T-helper 17 cell (primary cell): ENCODE measurements around the gene TCP11. TPM values are rescaled to one million over a fixed set of nuclear protein-coding genes. Genes with fewer than 3 reads are reported as not detected.

Experiments used
- ATAC-seq: fragments of 150-1000 bp; cut with Tn5 transposase; 2 replicates; pipeline ENCODE4 v1.10.0; 2021; ENCODE audit warnings: mild to moderate bottlenecking, moderate library complexity
- DNase-seq, 3 donors: peaks; one replicate each; pipeline versions ENCODE4 v3.0.0 to v3.0.0-alpha.2; 2020 to 2021
- H3K9me3 ChIP-seq: one replicate; pipeline ENCODE4 v1.7.0; 2013; ENCODE audit warnings: low read length, mild to moderate bottlenecking; ENCODE audit not compliant: control insufficient read depth, poor library complexity, severe bottlenecking
- H3K27ac Mint-ChIP-seq: one replicate; pipeline ENCODE4 v1.8.0; 2022; ENCODE audit warnings: mild to moderate bottlenecking, moderate library complexity, mixed read lengths
- H3K27me3 Mint-ChIP-seq: one replicate; pipeline ENCODE4 v1.8.0; 2022; ENCODE audit warnings: mixed read lengths
- H3K36me3 Mint-ChIP-seq: one replicate; pipeline ENCODE4 v1.8.0; 2022; ENCODE audit warnings: low read depth, mixed read lengths
- H3K4me1 Mint-ChIP-seq: one replicate; pipeline ENCODE4 v1.8.0; 2022; ENCODE audit warnings: mild to moderate bottlenecking, mixed read lengths
- H3K4me3 Mint-ChIP-seq: one replicate; pipeline ENCODE4 v1.8.0; 2022; ENCODE audit warnings: mild to moderate bottlenecking, moderate library complexity, mixed read lengths
- total RNA-seq, 4 donors: library from RNA in 2 of 4; stranded (reverse) in 2 of 4; gene quantifications; one replicate each; pipeline ENCODE4 v1.2.3 and lab custom pipeline; 2022 to 2026

The TCP11 gene
- total RNA-seq, 2 donors from 2014 or later: not detected

GRCh38 chr6:35178932-35179832 is 38.0 kb upstream of the TCP11 start:
- no peak overlapping the region for H3K27ac Mint-ChIP-seq

GRCh38 chr6:35178012-35178411 is 36.9 kb upstream of the TCP11 start:
- H3K27me3 Mint-ChIP-seq: peaks cover 9% of the 10 kb centered on the region
- ATAC-seq: no peak

More at GRCh38 chr6:35178932-35179832, 38.0 kb upstream of the TCP11 start:
- no peak for ATAC-seq
- no peak for DNase-seq
- peaks cover 16% of the 10 kb centered on the region for H3K27me3 Mint-ChIP-seq
- peaks cover 3% of the 10 kb centered on the region for H3K4me1 Mint-ChIP-seq
- H3K4me3 Mint-ChIP-seq: no peak overlapping the region
- H3K36me3 Mint-ChIP-seq: peaks cover 2% of the 10 kb centered on the region
- H3K9me3 ChIP-seq: no peaks in the 10 kb centered on the region

GRCh38 chr6:35177596-35177995 is 36.5 kb upstream of the TCP11 start:
- H3K36me3 Mint-ChIP-seq: no peaks in the 10 kb centered on the region
- H3K9me3 ChIP-seq: no peaks in the 10 kb centered on the region
- DNase-seq (no peak), ATAC-seq (no peak)
- H3K4me1 Mint-ChIP-seq: peaks cover 10% of the 10 kb centered on the region
- no peak overlapping the region for H3K4me3 Mint-ChIP-seq
- no peak overlapping the region for H3K27ac Mint-ChIP-seq
- peaks cover 5% of the 10 kb centered on the region for H3K27me3 Mint-ChIP-seq

More at GRCh38 chr6:35178012-35178411, 36.9 kb upstream of the TCP11 start:
- Mint-ChIP-seq H3K4me3 (no peak overlapping the region), H3K36me3 (peaks cover 2% of the 10 kb centered on the region), H3K27ac (no peak overlapping the region), H3K4me1 (peaks cover 13% of the 10 kb centered on the region)
- no peak for DNase-seq
- no peaks in the 10 kb centered on the region for H3K9me3 ChIP-seq

GRCh38 chr6:35177157-35177556 is 36.0 kb upstream of the TCP11 start:
- H3K36me3 Mint-ChIP-seq: no peaks in the 10 kb centered on the region
- peaks cover 4% of the 10 kb centered on the region for H3K27me3 Mint-ChIP-seq
- no peaks in the 10 kb centered on the region for H3K9me3 ChIP-seq
- H3K4me1 Mint-ChIP-seq: peaks cover 10% of the 10 kb centered on the region
- no peak for DNase-seq
- H3K27ac Mint-ChIP-seq: no peak overlapping the region
- no peak overlapping the region for H3K4me3 Mint-ChIP-seq
- no peak for ATAC-seq

- no peak overlapping the region for H3K27ac Mint-ChIP-seq
Measured at GRCh38 chr6:35176301-35177024, 35.3 kb upstream of the TCP11 start.

GRCh38 chr6:35174501-35174900 is 33.4 kb upstream of the TCP11 start:
- Mint-ChIP-seq H3K27ac (peak overlapping the region; percentile 67), H3K4me3 (no peak overlapping the region), H3K4me1 (peaks cover 10% of the 10 kb centered on the region), H3K36me3 (peaks cover 2% of the 10 kb centered on the region), H3K27me3 (peaks cover 10% of the 10 kb centered on the region)
- ATAC-seq: no peak
- DNase-seq: no peak
- no peaks in the 10 kb centered on the region for H3K9me3 ChIP-seq

More at GRCh38 chr6:35176301-35177024, 35.3 kb upstream of the TCP11 start:
- Mint-ChIP-seq H3K27me3 (peaks cover 4% of the 10 kb centered on the region), H3K4me1 (peaks cover 10% of the 10 kb centered on the region), H3K36me3 (no peaks in the 10 kb centered on the region), H3K4me3 (no peak overlapping the region)
- ATAC-seq: no peak
- DNase-seq: no peak
- no peaks in the 10 kb centered on the region for H3K9me3 ChIP-seq

GRCh38 chr6:35174088-35174434 is 32.9 kb upstream of the TCP11 start:
- Mint-ChIP-seq H3K4me3 (no peak overlapping the region), H3K27ac (peak overlapping the region; percentile 67), H3K36me3 (peaks cover 5% of the 10 kb centered on the region), H3K27me3 (peaks cover 10% of the 10 kb centered on the region), H3K4me1 (peaks cover 10% of the 10 kb centered on the region)
- DNase-seq: no peak
- no peaks in the 10 kb centered on the region for H3K9me3 ChIP-seq
- ATAC-seq: no peak

GRCh38 chr6:35173427-35174087 is 32.4 kb upstream of the TCP11 start:
- DNase-seq: no peak
- no peaks in the 10 kb centered on the region for H3K9me3 ChIP-seq
- Mint-ChIP-seq H3K27ac (peak overlapping the region; percentile 67), H3K27me3 (peaks cover 10% of the 10 kb centered on the region), H3K4me3 (no peak overlapping the region), H3K36me3 (peaks cover 5% of the 10 kb centered on the region), H3K4me1 (peaks cover 10% of the 10 kb centered on the region)
- ATAC-seq: no peak

- ATAC-seq: no peak
- H3K27ac Mint-ChIP-seq: peak overlapping the region; percentile 67
Measured at GRCh38 chr6:35173044-35173426, 31.9 kb upstream of the TCP11 start.

GRCh38 chr6:35170891-35171290 is 29.8 kb upstream of the TCP11 start:
- peaks cover 5% of the 10 kb centered on the region for H3K36me3 Mint-ChIP-seq
- ATAC-seq (no peak), DNase-seq (no peak)
- no peak overlapping the region for H3K4me3 Mint-ChIP-seq
- H3K27ac Mint-ChIP-seq: no peak overlapping the region
- H3K9me3 ChIP-seq: no peaks in the 10 kb centered on the region
- H3K27me3 Mint-ChIP-seq: peaks cover 19% of the 10 kb centered on the region
- H3K4me1 Mint-ChIP-seq: peaks cover 10% of the 10 kb centered on the region

More at GRCh38 chr6:35173044-35173426, 31.9 kb upstream of the TCP11 start:
- Mint-ChIP-seq H3K4me1 (peaks cover 10% of the 10 kb centered on the region), H3K27me3 (peaks cover 14% of the 10 kb centered on the region), H3K36me3 (peaks cover 5% of the 10 kb centered on the region), H3K4me3 (peak overlapping the region; percentile 49)
- no peak for DNase-seq
- no peaks in the 10 kb centered on the region for H3K9me3 ChIP-seq

- peaks cover 5% of the 10 kb centered on the region for H3K36me3 Mint-ChIP-seq
- no peak for DNase-seq
- H3K27ac Mint-ChIP-seq: no peak overlapping the region
- peaks cover 23% of the 10 kb centered on the region for H3K27me3 Mint-ChIP-seq
- no peak for ATAC-seq
- peaks cover 10% of the 10 kb centered on the region for H3K4me1 Mint-ChIP-seq
- H3K9me3 ChIP-seq: no peaks in the 10 kb centered on the region
- no peak overlapping the region for H3K4me3 Mint-ChIP-seq
Measured at GRCh38 chr6:35170166-35170565, 29.0 kb upstream of the TCP11 start.

GRCh38 chr6:35168461-35168861 is 27.3 kb upstream of the TCP11 start:
- Mint-ChIP-seq H3K4me1 (peaks cover 3% of the 10 kb centered on the region), H3K4me3 (no peak overlapping the region), H3K27me3 (peaks cover 38% of the 10 kb centered on the region), H3K36me3 (peaks cover 8% of the 10 kb centered on the region), H3K27ac (no peak overlapping the region)
- DNase-seq: no peak
- no peak for ATAC-seq
- no peaks in the 10 kb centered on the region for H3K9me3 ChIP-seq

GRCh38 chr6:35167505-35167904 is 26.4 kb upstream of the TCP11 start:
- ATAC-seq (no peak), DNase-seq (no peak)
- H3K9me3 ChIP-seq: no peaks in the 10 kb centered on the region
- H3K36me3 Mint-ChIP-seq: peaks cover 8% of the 10 kb centered on the region
- H3K27ac Mint-ChIP-seq: no peak overlapping the region
- H3K4me1 Mint-ChIP-seq: no peaks in the 10 kb centered on the region
- no peak overlapping the region for H3K4me3 Mint-ChIP-seq
- H3K27me3 Mint-ChIP-seq: peaks cover 43% of the 10 kb centered on the region
